Liver (tissue), 9 donors: Measurements from ENCODE around the gene ZFYVE9. TPM values are rescaled to one million over a fixed set of nuclear protein-coding genes. Genes with fewer than 3 reads are reported as not detected.

Source experiments
- DNase-seq: peaks from one replicate; pipeline ENCODE4 v3.0.0-alpha.2; 2017; ENCODE audit warnings: low spot score
- H3K27ac ChIP-seq, 2 donors: one replicate each; pipeline ENCODE4 v1.7.0; 2013; ENCODE audit warnings: inconsistent platforms in 2 of 2, low read length in 2 of 2, control low read depth in 1 of 2, low read depth in 1 of 2, mild to moderate bottlenecking in 1 of 2
- H3K27me3 ChIP-seq, 4 donors: one replicate each; pipeline versions ENCODE4 v1.6.1 to v1.7.0; 2013; ENCODE audit warnings: low read length in 3 of 4, inconsistent platforms in 1 of 4, mild to moderate bottlenecking in 1 of 4, moderate library complexity in 1 of 4; ENCODE audit not compliant: control insufficient read depth in 4 of 4, insufficient read depth in 4 of 4
- H3K36me3 ChIP-seq, 4 donors: one replicate each; pipeline versions ENCODE4 v1.6.1 to v1.7.0; 2013; ENCODE audit warnings: low read length in 3 of 4, mild to moderate bottlenecking in 3 of 4, low read depth in 1 of 4, moderate library complexity in 1 of 4; ENCODE audit not compliant: control insufficient read depth in 4 of 4, insufficient read depth in 3 of 4
- H3K4me1 ChIP-seq, 4 donors: one replicate each; pipeline versions ENCODE4 v1.6.1 to v1.7.0; 2013; ENCODE audit warnings: low read length in 3 of 4, mild to moderate bottlenecking in 3 of 4, moderate library complexity in 1 of 4; ENCODE audit not compliant: control insufficient read depth in 4 of 4, insufficient read depth in 4 of 4
- H3K4me3 ChIP-seq, 3 donors: one replicate each; pipeline versions ENCODE4 v1.6.1 to v1.7.0; 2013; ENCODE audit warnings: low read length in 3 of 3, control low read depth in 1 of 3, low read depth in 1 of 3, mild to moderate bottlenecking in 1 of 3
- H3K9ac ChIP-seq, 2 donors: one replicate each; pipeline ENCODE4 v1.7.0; 2013; ENCODE audit warnings: low read length in 2 of 2, mild to moderate bottlenecking in 2 of 2, moderate library complexity in 2 of 2, control low read depth in 1 of 2, low read depth in 1 of 2
- H3K9me3 ChIP-seq, 4 donors: one replicate each; pipeline versions ENCODE4 v1.6.1 to v1.7.0; 2013; ENCODE audit warnings: low read length in 3 of 4; ENCODE audit not compliant: control insufficient read depth in 4 of 4
- ATF3 ChIP-seq: IDR thresholded peaks from 2 replicates; pipeline ENCODE4 v1.6.1; 2016; ENCODE audit warnings: antibody characterized with exemption
- CTCF ChIP-seq: fragments of 150-350 bp; IDR thresholded peaks from 2 replicates; pipeline ENCODE4 v1.5.1; 2017; ENCODE audit warnings: improper control_type of control experiment, low read depth, low read length; ENCODE audit not compliant: missing input control
- EGR1 ChIP-seq, 2 donors: IDR thresholded peaks; 2 replicates each; pipeline ENCODE4 v1.6.1; 2016 to 2018; ENCODE audit warnings: antibody characterized with exemption in 2 of 2, low read depth in 2 of 2
- FOXA1 ChIP-seq: IDR thresholded peaks from 2 replicates; pipeline ENCODE4 v1.6.1; 2016; ENCODE audit warnings: antibody characterized with exemption
- FOXA2 ChIP-seq: IDR thresholded peaks from 2 replicates; pipeline ENCODE4 v1.6.1; 2016; ENCODE audit warnings: antibody characterized with exemption
- GABPA ChIP-seq, 2 donors: IDR thresholded peaks in 1 of 2; conservative IDR thresholded peaks in 1 of 2; 2 replicates each; pipeline ENCODE4 v1.6.1; 2016; ENCODE audit warnings: antibody characterized with exemption in 2 of 2, mild to moderate bottlenecking in 1 of 2, moderate library complexity in 1 of 2
- HNF4A ChIP-seq, 2 donors: conservative IDR thresholded peaks; 2 replicates each; pipeline ENCODE4 v1.6.1; 2016; ENCODE audit warnings: antibody characterized with exemption in 2 of 2, mild to moderate bottlenecking in 2 of 2
- HNF4G ChIP-seq: IDR thresholded peaks from 2 replicates; pipeline ENCODE4 v1.6.1; 2016; ENCODE audit warnings: antibody characterized with exemption
- JUND ChIP-seq, 2 donors: IDR thresholded peaks; 2 replicates each; pipeline ENCODE4 v1.6.1; 2016; ENCODE audit warnings: antibody characterized with exemption in 2 of 2
- MAX ChIP-seq: IDR thresholded peaks from 2 replicates; pipeline ENCODE4 v1.6.1; 2016; ENCODE audit warnings: antibody characterized with exemption
- NR2F2 ChIP-seq: IDR thresholded peaks from 2 replicates; pipeline ENCODE4 v1.6.1; 2016; ENCODE audit warnings: antibody characterized with exemption
- RAD21 ChIP-seq, 2 donors: IDR thresholded peaks; 2 replicates each; pipeline ENCODE4 v1.6.1; 2016; ENCODE audit warnings: antibody characterized with exemption in 2 of 2, mild to moderate bottlenecking in 2 of 2
- REST ChIP-seq: IDR thresholded peaks from 2 replicates; pipeline ENCODE4 v1.6.1; 2016; ENCODE audit warnings: antibody characterized with exemption, mild to moderate bottlenecking
- RXRA ChIP-seq, 2 donors: IDR thresholded peaks; 2 replicates each; pipeline ENCODE4 v1.6.1; 2017 to 2018; ENCODE audit warnings: antibody characterized with exemption in 2 of 2, mild to moderate bottlenecking in 1 of 2
- SP1 ChIP-seq: IDR thresholded peaks from 2 replicates; pipeline ENCODE4 v1.6.1; 2018; ENCODE audit warnings: antibody characterized with exemption, mild to moderate bottlenecking
- TAF1 ChIP-seq: conservative IDR thresholded peaks from 2 replicates; pipeline ENCODE4 v1.6.1; 2016; ENCODE audit warnings: antibody characterized with exemption, mild to moderate bottlenecking
- YY1 ChIP-seq: IDR thresholded peaks from 2 replicates; pipeline ENCODE4 v1.6.1; 2016; ENCODE audit warnings: antibody characterized with exemption, mild to moderate bottlenecking
- ZBTB33 ChIP-seq: IDR thresholded peaks from 2 replicates; pipeline ENCODE4 v1.6.1; 2016; ENCODE audit warnings: antibody characterized with exemption
- WGBS: extraction: QIAGEN DNeasy Blood & Tissue Kit; methylation state at CpG from one replicate; pipeline ENCODE4 v1.1.7; 2013; 5-methylcytosine and 5-hydroxymethylcytosine counted together
- polyA plus RNA-seq, 2 donors: library from polyadenylated mRNA; stranded (reverse) in 1 of 2; unstranded in 1 of 2; fragments of 200-250 nt in 1 of 2; fragments of >200 nt in 1 of 2; fragmentation: Nextera tagmentation in 1 of 2; extraction: Ambion mirVana in 1 of 2; gene quantifications; one replicate each; pipeline versions ENCODE4 v1.2.1 to v1.2.3, GENCODE V29; 2013 to 2015
- total RNA-seq, 2 donors: library from RNA; depleted of rRNA; stranded (reverse); fragments of >200 nt; gene quantifications; one replicate each; pipeline ENCODE4 v1.2.3, GENCODE V29; 2014
- donor health status: healthy.
- donor health status: healthy.
- donor health status: healthy.
- donor health status: healthy.
- donor health status: healthy.

ZFYVE9 gene
- total and polyA plus RNA-seq, 4 donors: 3.8 to 20.9 (median 7.7) TPM

GRCh38 chr1:52325786-52326185 lies 183.9 kb downstream of the ZFYVE9 start:
- H3K4me1 ChIP-seq: no peaks in the 10 kb centered on the region
- H3K36me3 ChIP-seq: no peaks in the 10 kb centered on the region
- no peak for DNase-seq
- H3K9me3 ChIP-seq: no peaks in the 10 kb centered on the region
- H3K4me3 ChIP-seq: no peak overlapping the region
- no peak overlapping the region for H3K9ac ChIP-seq
- H3K27ac ChIP-seq: no peak overlapping the region
- no peaks in the 10 kb centered on the region for H3K27me3 ChIP-seq
- 91% methylated on average over 5 of the region's 5 CpGs for WGBS
- TF ChIP-seq CTCF (no peak), ATF3 (no peak), RXRA (IDR thresholded peaks at IDR 0.05) (no peak), FOXA2 (no peak), JUND (IDR thresholded peaks at IDR 0.05) (no peak), MAX (no peak), SP1 (no peak), NR2F2 (no peak), EGR1 (IDR thresholded peaks at IDR 0.05; ENCODE audit: low read depth in 2 of 2) (no peak), ZBTB33 (no peak), HNF4A (conservative IDR thresholded peaks at IDR 0.05) (no peak)

GRCh38 chr1:52328615-52329014 lies 186.7 kb downstream of the ZFYVE9 start:
- no peaks in the 10 kb centered on the region for H3K4me1 ChIP-seq
- no peak overlapping the region for H3K4me3 ChIP-seq
- no peaks in the 10 kb centered on the region for H3K36me3 ChIP-seq
- H3K27me3 ChIP-seq: no peaks in the 10 kb centered on the region
- H3K9ac ChIP-seq: no peak overlapping the region
- TF ChIP-seq GABPA (IDR thresholded peaks at IDR 0.05 in 1 of 2, conservative IDR thresholded peaks at IDR 0.05 in 1 of 2): no peak
- TF ChIP-seq TAF1: no peak
- no peak for TF ChIP-seq HNF4G
- no peak for TF ChIP-seq JUND (IDR thresholded peaks at IDR 0.05)
- TF ChIP-seq RXRA (IDR thresholded peaks at IDR 0.05): no peak
- TF ChIP-seq EGR1 (IDR thresholded peaks at IDR 0.05; ENCODE audit: low read depth in 2 of 2): no peak
- no peak for TF ChIP-seq HNF4A (conservative IDR thresholded peaks at IDR 0.05)
- TF ChIP-seq SP1: no peak
- TF ChIP-seq NR2F2: no peak
- no peak for TF ChIP-seq REST
- TF ChIP-seq FOXA2: no peak
- no peak for TF ChIP-seq RAD21 (IDR thresholded peaks at IDR 0.05)
- TF ChIP-seq CTCF: no peak
- TF ChIP-seq YY1: no peak
- no peak for TF ChIP-seq MAX
- no peak for TF ChIP-seq FOXA1
- no peak overlapping the region for H3K27ac ChIP-seq
- H3K9me3 ChIP-seq: no peaks in the 10 kb centered on the region
- 98% methylated on average over 1 of the region's 1 CpG for WGBS
- DNase-seq: no peak
